Gastroesophageal sphincter (tissue), 3 donors: ENCODE data around the gene TCEANC2.

Experiments
- CTCF ChIP-seq, 4 experiments: fragments of 200-600 bp in 2 of 4; fragments of 450-650 bp in 2 of 4; sonication (generic) in 1 of 4; IDR thresholded peaks; one replicate each; pipeline ENCODE4 v1.5.1; 2017 to 2019; ENCODE audit warnings: antibody characterized with exemption in 4 of 4, mild to moderate bottlenecking in 2 of 4, moderate library complexity in 2 of 4
- EP300 ChIP-seq: sonication (generic); formaldehyde crosslinking; IDR thresholded peaks from one replicate; pipeline ENCODE4 v1.6.1; 2017; ENCODE audit warnings: antibody characterized with exemption, mild to moderate bottlenecking

DNA sequence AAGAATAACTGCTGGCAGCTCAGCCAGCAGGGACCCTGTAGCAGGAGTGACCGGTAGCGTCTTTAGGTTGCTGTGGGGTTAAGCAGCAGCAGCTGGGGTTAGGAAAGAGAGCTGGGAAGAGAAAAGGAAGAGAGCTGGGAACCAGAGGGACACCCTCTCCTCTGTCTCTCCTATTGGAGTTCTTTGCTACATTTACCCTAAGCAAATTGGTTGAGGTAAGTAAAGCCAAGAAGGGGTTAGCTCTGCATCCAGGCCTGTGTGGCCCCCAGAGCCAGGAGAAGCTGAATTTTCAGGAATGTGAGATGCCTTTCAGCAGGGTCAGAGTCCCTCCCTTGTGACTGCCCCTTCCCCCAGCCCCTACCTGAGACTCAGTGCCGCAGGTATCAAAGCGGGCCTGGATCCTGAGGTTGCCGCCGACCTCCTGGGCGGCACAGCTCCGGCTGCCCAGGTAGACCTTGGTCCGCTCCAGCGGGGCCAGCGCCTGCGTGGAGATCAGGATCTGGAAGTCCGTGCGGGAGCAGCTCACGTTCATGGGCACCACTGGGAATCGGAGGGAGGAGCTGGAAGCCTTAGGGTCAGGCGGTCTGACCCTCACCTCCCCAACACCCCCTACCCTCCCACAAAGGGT is 83.0 kb downstream of the TCEANC2 start:
- TF ChIP-seq CTCF (IDR thresholded peaks at IDR 0.05) (no peak), EP300 (no peak)
